ENCODE results near the gene DDX17. TPM values are rescaled to one million over a fixed set of nuclear protein-coding genes. Genes with fewer than 3 reads are reported as not detected.

The DDX17 gene
- total RNA-seq, 1 experiment from 2014 or later: 399 TPM

DNA sequence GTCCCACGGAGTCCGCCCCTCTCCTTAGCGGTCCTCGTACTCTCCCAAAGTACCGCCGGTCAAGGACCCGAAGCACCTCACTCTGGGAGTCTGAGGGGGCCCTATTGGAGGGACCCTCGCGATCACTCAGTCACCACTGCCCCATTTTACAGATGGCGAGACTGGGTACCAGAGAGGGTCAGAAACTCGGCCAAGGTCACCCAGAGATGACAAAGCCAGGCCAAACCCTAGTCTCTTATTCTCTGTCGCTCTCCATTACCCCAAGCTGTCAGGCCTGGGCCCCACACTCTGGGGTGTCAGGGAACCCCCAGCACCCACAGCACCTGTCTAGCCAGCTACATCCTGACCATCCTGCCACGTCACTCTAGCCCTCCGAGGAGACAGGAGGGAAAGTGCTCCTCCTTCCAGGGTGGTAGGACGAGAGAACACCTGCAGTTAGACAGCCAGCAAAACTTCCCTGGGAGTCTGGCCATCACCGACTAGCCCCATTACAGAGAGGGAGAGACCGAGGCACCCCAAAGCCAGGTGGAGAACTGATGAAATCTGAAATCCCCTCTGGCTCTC is 49.8 kb downstream of the DDX17 start:
- no peak for TF ChIP-seq ATF1 (CRISPR knock-in tag; IDR thresholded peaks at IDR 0.05)
- peak; percentile 35; the same call in 1 of the 2 replicates for TF ChIP-seq SP1 (CRISPR knock-in tag; conservative IDR thresholded peaks at IDR 0.05)
- no peak for DNase-seq (ENCODE audit: low spot score)
- Mint-ChIP-seq H3K4me3 (peak overlapping the region; percentile 63), H3K9me3 (no peaks in the 10 kb centered on the region), H3K27ac (no peak overlapping the region), H3K36me3 (no peaks in the 10 kb centered on the region), H3K4me1 (peaks cover 22% of the 10 kb centered on the region), H3K27me3 (ENCODE audit: low read depth) (peaks cover 82% of the 10 kb centered on the region)
- ChIA-PET CTCF (interaction anchor here (0.6 kb wide), 1 partner anchor 40 kb away, joined by 3 read pairs; no protein-coding TSS in a partner anchor), POLR2A (no interaction called here)
- no peak; the same call in none of the 2 replicates for ATAC-seq

GRCh38 chr22:38455530-38456271 is 50.4 kb downstream of the DDX17 start:
- Mint-ChIP-seq H3K4me3 (peak overlapping the region; percentile 63), H3K9me3 (no peaks in the 10 kb centered on the region), H3K27me3 (ENCODE audit: low read depth) (peaks cover 76% of the 10 kb centered on the region), H3K27ac (no peak overlapping the region), H3K36me3 (no peaks in the 10 kb centered on the region), H3K4me1 (peaks cover 23% of the 10 kb centered on the region)
- ATAC-seq (peak; percentile 62), DNase-seq (ENCODE audit: low spot score) (peak; percentile 63)
- TF ChIP-seq CBFB (CRISPR knock-in tag; IDR thresholded peaks at IDR 0.05; ENCODE audit: low read depth) (0 out of 2 replicates have a peak, but pooled peaks have one; percentile 39), USF2 (CRISPR knock-in tag; IDR thresholded peaks at IDR 0.05) (peak; percentile 80), ELF4 (CRISPR knock-in tag; IDR thresholded peaks at IDR 0.05; ENCODE audit: low read depth) (0 out of 2 replicates have a peak, but pooled peaks have one; percentile 18), RELA (CRISPR knock-in tag; IDR thresholded peaks at IDR 0.05; ENCODE audit: borderline replicate concordance) (no peak), SP1 (CRISPR knock-in tag; conservative IDR thresholded peaks at IDR 0.05) (peak; percentile 75), PRDM15 (CRISPR knock-in tag; IDR thresholded peaks at IDR 0.05) (peak; percentile 99)
- ChIA-PET CTCF (interaction anchor here (0.6 kb wide), 1 partner anchor 39 kb away, joined by 3 read pairs; no protein-coding TSS in a partner anchor), POLR2A (no interaction called here)

- POLR2A ChIA-PET: no interaction called here
- TF ChIP-seq ATF6 (CRISPR knock-in tag; IDR thresholded peaks at IDR 0.05): no peak
- no peak for TF ChIP-seq MLX (CRISPR knock-in tag; IDR thresholded peaks at IDR 0.05)
- TF ChIP-seq GABPB1 (CRISPR knock-in tag; IDR thresholded peaks at IDR 0.05): no peak
- TF ChIP-seq, protein P1, sequence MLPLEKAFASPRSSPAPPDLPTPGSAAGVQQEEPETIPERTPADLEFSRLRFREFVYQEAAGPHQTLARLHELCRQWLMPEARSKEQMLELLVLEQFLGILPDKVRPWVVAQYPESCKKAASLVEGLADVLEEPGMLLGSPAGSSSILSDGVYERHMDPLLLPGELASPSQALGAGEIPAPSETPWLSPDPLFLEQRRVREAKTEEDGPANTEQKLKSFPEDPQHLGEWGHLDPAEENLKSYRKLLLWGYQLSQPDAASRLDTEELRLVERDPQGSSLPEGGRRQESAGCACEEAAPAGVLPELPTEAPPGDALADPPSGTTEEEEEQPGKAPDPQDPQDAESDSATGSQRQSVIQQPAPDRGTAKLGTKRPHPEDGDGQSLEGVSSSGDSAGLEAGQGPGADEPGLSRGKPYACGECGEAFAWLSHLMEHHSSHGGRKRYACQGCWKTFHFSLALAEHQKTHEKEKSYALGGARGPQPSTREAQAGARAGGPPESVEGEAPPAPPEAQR (CRISPR knock-in tag; IDR thresholded peaks at IDR 0.05): no peak
- TF ChIP-seq MYBL2 (CRISPR knock-in tag; IDR thresholded peaks at IDR 0.05): no peak
- ATAC-seq (no peak), DNase-seq (ENCODE audit: low spot score) (no peak)
- CTCF ChIA-PET: interaction anchor here (1.6 kb wide), 1 partner anchor 42 kb away, joined by 7 read pairs; no protein-coding TSS in a partner anchor
- H3K27me3 Mint-ChIP-seq (ENCODE audit: low read depth): peaks cover 74% of the 10 kb centered on the region
- H3K27ac Mint-ChIP-seq: no peak within 1 kb of the TSS
- H3K4me1 Mint-ChIP-seq: peaks cover 24% of the 10 kb centered on the region
- no peaks in the 10 kb centered on the region for H3K9me3 Mint-ChIP-seq
- peak within 1 kb of the TSS; percentile 80 for H3K4me3 Mint-ChIP-seq
- no peaks in the 10 kb centered on the region for H3K36me3 Mint-ChIP-seq
These were observed 51.0 kb downstream of the DDX17 start, which contains the start of gene KCNJ4 for GRCh38 chr22:38455076-38455529. Gene KCNJ4, minus strand, starts transcription at chr22:38455199. Its CDS starts 27,067 bp downstream, at chr22:38428132.

Data from WTC11 (cell line).